GM20000 (cell line): ENCODE measurements around the gene FBLN1.

ENCODE experiments used
- DNase-seq: peaks from one replicate; pipeline ENCODE4 v3.0.0; 2012; ENCODE audit warnings: low spot score
- TF ChIP-seq, protein P1 (sequence below): IDR thresholded peaks from 2 replicates; pipeline ENCODE4 v1.5.1; 2012; ENCODE audit warnings: mild to moderate bottlenecking, control low read depth; ENCODE audit errors: extremely low read depth, missing control alignments

The FBLN1 gene

DNA sequence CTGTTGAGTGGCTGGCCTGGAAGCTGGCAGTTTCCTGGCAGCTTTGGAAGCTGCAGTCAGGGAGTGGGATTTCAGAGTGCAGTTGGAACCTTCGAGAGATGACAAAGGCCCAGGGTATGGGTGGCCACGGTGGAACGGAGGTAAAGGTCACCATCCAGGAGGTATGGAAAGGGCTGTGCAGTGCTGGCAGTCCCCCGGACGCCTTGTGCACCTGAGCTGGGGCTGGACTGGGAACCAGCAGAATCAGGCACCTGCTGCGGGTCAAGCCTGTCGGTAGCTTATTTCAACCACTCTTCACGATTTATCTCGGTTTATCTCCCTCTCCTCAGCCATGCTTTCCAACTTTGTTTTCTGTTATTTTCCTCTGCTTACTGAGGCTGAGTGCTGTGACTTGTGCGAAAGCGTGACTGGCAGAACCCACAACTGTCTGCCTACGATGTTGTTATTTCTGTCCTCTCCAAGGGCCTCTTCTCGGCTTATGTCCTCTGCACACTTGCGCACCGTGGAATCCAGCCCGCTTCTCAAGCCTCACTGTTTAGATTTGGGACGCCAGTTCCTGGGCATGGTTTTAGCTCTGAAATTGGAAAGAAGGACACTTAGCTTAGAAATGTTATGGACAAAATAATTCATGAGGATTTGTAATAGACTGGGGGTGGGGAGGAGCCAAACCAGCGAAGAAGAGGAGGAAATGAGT is 145.0 kb downstream of the FBLN1 start:
- TF ChIP-seq, protein P1, sequence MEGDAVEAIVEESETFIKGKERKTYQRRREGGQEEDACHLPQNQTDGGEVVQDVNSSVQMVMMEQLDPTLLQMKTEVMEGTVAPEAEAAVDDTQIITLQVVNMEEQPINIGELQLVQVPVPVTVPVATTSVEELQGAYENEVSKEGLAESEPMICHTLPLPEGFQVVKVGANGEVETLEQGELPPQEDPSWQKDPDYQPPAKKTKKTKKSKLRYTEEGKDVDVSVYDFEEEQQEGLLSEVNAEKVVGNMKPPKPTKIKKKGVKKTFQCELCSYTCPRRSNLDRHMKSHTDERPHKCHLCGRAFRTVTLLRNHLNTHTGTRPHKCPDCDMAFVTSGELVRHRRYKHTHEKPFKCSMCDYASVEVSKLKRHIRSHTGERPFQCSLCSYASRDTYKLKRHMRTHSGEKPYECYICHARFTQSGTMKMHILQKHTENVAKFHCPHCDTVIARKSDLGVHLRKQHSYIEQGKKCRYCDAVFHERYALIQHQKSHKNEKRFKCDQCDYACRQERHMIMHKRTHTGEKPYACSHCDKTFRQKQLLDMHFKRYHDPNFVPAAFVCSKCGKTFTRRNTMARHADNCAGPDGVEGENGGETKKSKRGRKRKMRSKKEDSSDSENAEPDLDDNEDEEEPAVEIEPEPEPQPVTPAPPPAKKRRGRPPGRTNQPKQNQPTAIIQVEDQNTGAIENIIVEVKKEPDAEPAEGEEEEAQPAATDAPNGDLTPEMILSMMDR: no peak
- DNase-seq: no peak

DNA sequence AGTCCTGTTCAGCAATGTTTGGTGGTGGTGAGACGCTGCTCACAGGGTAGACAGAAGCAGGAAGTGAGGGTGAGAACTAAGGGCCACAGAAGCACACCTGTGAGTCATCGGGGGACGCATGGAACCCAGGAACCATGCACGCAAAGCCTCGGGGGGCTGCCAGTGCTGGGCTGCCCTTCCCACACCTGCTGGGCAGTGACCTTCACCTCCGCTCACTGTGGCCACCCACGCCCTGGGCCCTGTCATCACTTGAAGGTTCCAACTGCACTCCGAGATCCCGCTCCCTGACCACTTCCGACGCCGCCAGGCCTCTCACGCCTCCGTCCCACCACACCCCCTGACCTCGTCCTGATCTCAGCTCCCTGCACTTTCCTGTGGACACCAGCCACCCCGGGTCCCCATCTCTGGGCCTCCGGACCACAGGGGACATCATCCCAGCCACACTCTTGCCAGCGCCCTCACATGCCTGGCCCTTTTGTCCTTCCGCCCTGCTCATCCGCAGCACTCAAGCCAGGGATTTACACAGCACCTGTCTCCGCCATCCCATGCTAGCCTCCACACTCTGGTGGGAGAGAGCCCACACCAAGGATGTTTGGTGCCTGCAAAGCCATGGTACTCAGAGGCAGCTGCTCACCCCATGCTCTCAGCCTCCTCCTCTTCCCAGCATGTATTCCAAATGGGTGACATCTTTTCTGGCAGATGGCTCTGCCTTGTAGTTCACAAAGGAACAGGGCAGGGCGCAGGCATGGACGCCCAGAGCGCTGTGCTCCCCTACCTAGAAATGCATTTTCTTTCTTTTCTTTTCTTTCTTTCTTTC is 145.8 kb downstream of the FBLN1 start:
- DNase-seq: no peak
- TF ChIP-seq, protein P1: no peak

DNA sequence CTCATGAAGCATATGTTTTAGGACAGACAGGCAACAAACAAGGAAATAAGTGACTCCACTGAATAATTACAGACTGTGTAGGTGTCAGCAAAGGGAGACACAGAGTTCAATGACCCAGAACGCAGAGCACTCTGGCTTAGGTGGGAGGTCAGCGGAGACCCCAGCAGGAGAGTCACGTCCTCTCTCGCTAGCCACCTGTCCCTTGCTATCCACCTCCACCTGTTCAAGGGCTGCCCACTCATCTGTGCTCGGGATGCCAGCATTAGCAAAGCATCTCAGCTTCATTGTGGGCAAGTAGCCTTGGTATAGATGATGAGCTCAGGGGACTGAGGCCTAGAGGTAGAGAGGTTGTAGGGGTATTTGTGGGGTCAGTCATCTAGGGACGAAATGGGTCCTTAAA is 147.1 kb downstream of the FBLN1 start:
- DNase-seq: no peak
- TF ChIP-seq, protein P1: no peak

DNA sequence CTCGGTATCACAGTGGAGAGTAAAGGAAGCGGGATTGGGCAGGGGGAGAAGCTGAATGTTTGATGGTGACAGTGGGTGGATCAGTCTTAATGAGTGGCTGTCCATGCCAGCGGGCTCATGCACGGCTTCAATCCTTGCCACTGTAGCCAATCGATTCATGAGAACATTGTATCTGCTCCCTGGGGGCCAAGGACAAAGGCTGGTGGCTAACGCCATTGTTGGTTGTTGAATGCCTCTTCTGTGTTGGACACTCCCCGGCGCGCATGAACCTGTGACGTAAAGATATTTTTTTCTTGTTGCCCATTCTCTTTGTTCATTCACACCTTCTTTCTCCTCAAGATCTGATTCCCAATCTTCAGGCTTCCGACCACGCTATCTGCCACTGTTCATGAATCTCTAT is 148.0 kb downstream of the FBLN1 start:
- TF ChIP-seq, protein P1: no peak
- no peak for DNase-seq
